ENCODE results near the gene PRDM16. TPM values are rescaled to one million over a fixed set of nuclear protein-coding genes. Genes with fewer than 3 reads are reported as not detected.

PRDM16 gene
- total and polyA plus RNA-seq, 2 of the 13 experiments (the other 11 are each of a cell fraction or from before 2014, with no cell fraction given) = 0.15 to 0.81 TPM

- Histone ChIP-seq H3K27ac (ENCODE audit: extremely low read length, insufficient read depth, low read length) (no peak overlapping the region), H3K79me2 (ENCODE audit: insufficient read depth, low read length) (no peaks in the 10 kb centered on the region), H3K27me3 (ENCODE audit: control insufficient read depth in 1 of 2, insufficient read depth in 2 of 2, low read length in 2 of 2) (peaks cover 6 to 9% of the 10 kb centered on the region in 2 experiments; a peak in 3 of 5 replicates), H3K9me3 (ENCODE audit: low read length) (no peaks in the 10 kb centered on the region), H2AFZ (ENCODE audit: low read length) (no peak overlapping the region), H3K4me1 (ENCODE audit: insufficient read depth, low read length) (no peaks in the 10 kb centered on the region), H3K36me3 (replicated peaks in 1 of 2; ENCODE audit: control insufficient read depth in 1 of 2, insufficient read depth in 2 of 2, low read length in 2 of 2) (no peaks in the 10 kb centered on the region), H3K9ac (ENCODE audit: insufficient read depth, low read depth, low read length) (no peak overlapping the region), H3K4me2 (ENCODE audit: low read depth, low read length) (no peak overlapping the region), H4K20me1 (ENCODE audit: insufficient read depth, low read length) (no peaks in the 10 kb centered on the region), H3K4me3 (replicated peaks in 1 of 3; ENCODE audit: insufficient read depth in 1 of 3, low read depth in 2 of 3, low read length in 3 of 3) (no peak overlapping the region)
- TF ChIP-seq ATF3 (CRISPR knock-in tag; IDR thresholded peaks at IDR 0.05) (no peak), MAX (IDR thresholded peaks at IDR 0.05) (no peak), SRY (CRISPR knock-in tag; IDR thresholded peaks at IDR 0.05) (no peak), ZNF101 (CRISPR knock-in tag; IDR thresholded peaks at IDR 0.05; ENCODE audit: borderline replicate concordance, low read depth) (no peak), HNF4A (CRISPR knock-in tag; IDR thresholded peaks at IDR 0.05) (no peak), ZMYM3 (CRISPR knock-in tag; IDR thresholded peaks at IDR 0.05) (no peak)
- DNase-seq (ENCODE audit: low spot score) = no peak
- intact Hi-C loops (cut with micrococcal nuclease; ENCODE audit: unreplicated experiment) = no loop called here
- FAIRE-seq = no peak
- ATAC-seq = no peak
- WGBS (ENCODE audit: low lambda C conversion rate) = 59% methylated on average over 5 of the region's 13 CpGs
- no TSS peak for BruUV-seq (replicated peaks)
- CTCF ChIA-PET (ENCODE audit: low intra/inter-chr PET ratio, low total read pairs) = no interaction called here
- in situ Hi-C loops (cut with HindIII; ENCODE audit: extremely low pct_ligation_motif_present, low pct_unique_long_range_greater_than_20kb) = no loop called here
- POLR2A ChIA-PET = no interaction called here
Observed at GRCh38 chr1:3096345-3096744, 27.3 kb downstream of the PRDM16 start.

GRCh38 chr1:3097231-3097630 lies 28.2 kb downstream of the PRDM16 start:
- no peak overlapping the region for H3K4me2 ChIP-seq (ENCODE audit: low read depth, low read length)
- no peaks in the 10 kb centered on the region for H3K79me2 ChIP-seq (ENCODE audit: insufficient read depth, low read length)
- no peak overlapping the region for H3K9ac ChIP-seq (ENCODE audit: insufficient read depth, low read depth, low read length)
- H4K20me1 ChIP-seq (ENCODE audit: insufficient read depth, low read length) = no peaks in the 10 kb centered on the region
- TF ChIP-seq ZNF563 (CRISPR knock-in tag; IDR thresholded peaks at IDR 0.05) = no peak
- no peak for TF ChIP-seq NFATC3 (CRISPR knock-in tag; IDR thresholded peaks at IDR 0.05)
- TF ChIP-seq DR1 (CRISPR knock-in tag; IDR thresholded peaks at IDR 0.05) = no peak
- TF ChIP-seq MLLT10 (CRISPR knock-in tag; IDR thresholded peaks at IDR 0.05) = no peak
- TF ChIP-seq IRF9 (CRISPR knock-in tag; IDR thresholded peaks at IDR 0.05; ENCODE audit: borderline replicate concordance) = no peak
- no peak for TF ChIP-seq NFKB2 (CRISPR knock-in tag; IDR thresholded peaks at IDR 0.05; ENCODE audit: borderline replicate concordance)
- no peak for TF ChIP-seq ZNF3 (CRISPR knock-in tag; IDR thresholded peaks at IDR 0.05)
- no peak for TF ChIP-seq ZNF557 (CRISPR knock-in tag; IDR thresholded peaks at IDR 0.05)
- no peak for TF ChIP-seq ZNF567 (CRISPR knock-in tag; IDR thresholded peaks at IDR 0.05; ENCODE audit: borderline replicate concordance)
- no peak for TF ChIP-seq ZNF564 (CRISPR knock-in tag; IDR thresholded peaks at IDR 0.05)
- TF ChIP-seq ZNF616 (CRISPR knock-in tag; IDR thresholded peaks at IDR 0.05; ENCODE audit: low read depth) = no peak
- no peak for TF ChIP-seq SCMH1 (CRISPR knock-in tag; IDR thresholded peaks at IDR 0.05; ENCODE audit: borderline replicate concordance)
- in situ Hi-C loops (cut with HindIII; ENCODE audit: extremely low pct_ligation_motif_present, low pct_unique_long_range_greater_than_20kb) (no loop called here), intact Hi-C loops (cut with micrococcal nuclease; ENCODE audit: unreplicated experiment) (no loop called here)
- DNase-seq (ENCODE audit: low spot score) (no peak), ATAC-seq (no peak), FAIRE-seq (no peak)
- H3K4me1 ChIP-seq (ENCODE audit: insufficient read depth, low read length) = no peaks in the 10 kb centered on the region
- no peak overlapping the region for H2AFZ ChIP-seq (ENCODE audit: low read length)
- 73% methylated on average over 4 of the region's 12 CpGs for WGBS (ENCODE audit: low lambda C conversion rate)
- H3K27me3 ChIP-seq (ENCODE audit: control insufficient read depth in 1 of 2, insufficient read depth in 2 of 2, low read length in 2 of 2) = peaks cover 8 to 11% of the 10 kb centered on the region in 2 experiments; a peak in 3 of 5 replicates
- BruUV-seq (replicated peaks) = no TSS peak
- H3K4me3 ChIP-seq (replicated peaks in 1 of 3; ENCODE audit: insufficient read depth in 1 of 3, low read depth in 2 of 3, low read length in 3 of 3) = no peak overlapping the region
- no peaks in the 10 kb centered on the region for H3K9me3 ChIP-seq (ENCODE audit: low read length)
- POLR2A ChIA-PET = no interaction called here
- no peaks in the 10 kb centered on the region for H3K36me3 ChIP-seq (replicated peaks in 1 of 2; ENCODE audit: control insufficient read depth in 1 of 2, insufficient read depth in 2 of 2, low read length in 2 of 2)
- CTCF ChIA-PET (ENCODE audit: low intra/inter-chr PET ratio, low total read pairs) = no interaction called here
- no peak overlapping the region for H3K27ac ChIP-seq (ENCODE audit: extremely low read length, insufficient read depth, low read length)
